ENCODE results near the gene NDUFA11.
"Not testable (repeated sequence)": the region's sequence is repeated elsewhere in the genome, so short reads cannot be mapped to it uniquely, and the experiment has no call there.

The NDUFA11 gene

DNA sequence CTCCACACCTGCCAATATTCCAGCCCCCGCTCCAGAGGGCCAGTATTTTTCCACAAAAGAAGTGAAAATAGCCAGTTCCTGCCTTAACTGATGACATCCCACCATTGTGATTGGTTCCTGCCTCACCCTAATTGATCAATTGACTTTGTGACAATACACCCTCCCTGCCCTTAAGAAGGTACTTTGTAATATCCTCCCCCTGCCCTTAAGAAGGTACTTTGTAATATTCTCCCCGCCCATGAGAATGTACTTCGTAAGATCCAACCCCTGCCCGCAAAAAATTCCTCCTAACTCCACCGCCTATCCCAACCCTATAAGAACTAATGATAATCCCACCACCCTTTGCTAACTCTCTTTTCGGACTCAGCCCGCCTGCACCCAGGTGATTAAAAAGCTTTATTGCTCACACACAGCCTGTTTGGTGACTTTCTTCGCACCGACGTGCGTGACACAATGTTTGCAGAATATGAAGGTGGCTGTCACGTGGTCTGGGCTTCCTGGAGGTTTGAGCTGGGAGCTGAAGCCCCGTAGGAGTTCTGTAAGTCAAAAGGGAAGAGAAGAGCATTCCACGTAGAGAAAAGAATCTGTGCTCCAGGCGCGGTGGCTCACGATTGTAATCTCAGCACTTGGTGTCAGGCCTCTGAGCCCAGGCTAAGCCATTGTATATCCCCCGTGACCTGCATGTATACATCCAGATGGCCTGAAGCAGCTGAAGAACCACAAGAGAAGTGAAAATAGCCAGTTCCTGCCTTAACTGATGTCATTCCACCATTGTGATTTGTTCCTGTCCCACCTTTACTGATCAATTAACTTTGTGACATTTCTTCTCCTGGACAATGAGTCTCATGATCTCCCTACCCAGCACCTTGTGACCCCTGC, 46.1 kb downstream of the NDUFA11 start:
- DNase-seq (ENCODE audit: low read depth), result no peak

DNA sequence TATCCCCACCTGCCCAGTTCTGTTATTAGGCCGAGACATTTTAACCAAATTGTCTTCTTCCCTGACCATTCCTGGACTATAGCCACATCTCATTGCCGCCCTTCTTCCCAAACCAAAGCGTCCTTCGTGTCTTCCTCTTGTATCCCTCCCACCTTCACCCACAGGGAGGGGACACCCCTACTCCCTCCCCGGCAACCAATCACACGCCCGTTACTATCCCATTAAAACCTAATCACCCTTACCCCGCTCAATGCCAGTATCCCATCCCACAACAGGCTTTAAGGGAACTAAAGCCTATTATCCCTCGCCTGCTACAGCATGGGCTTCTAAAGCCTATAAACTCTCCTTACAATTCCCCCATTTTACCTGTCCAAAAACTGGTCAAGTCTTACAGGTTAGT, 48.4 kb downstream of the NDUFA11 start:
- DNase-seq (ENCODE audit: low read depth), result not testable (repeated sequence)

GRCh38 chr19:5854121-5854520, 49.5 kb downstream of the NDUFA11 start:
- not testable (repeated sequence) for DNase-seq (ENCODE audit: low read depth)

- DNase-seq (ENCODE audit: low read depth), result no peak
These were observed 52.3 kb downstream of the NDUFA11 start, which contains the start of gene FUT3 for GRCh38 chr19:5851302-5851701. TSS of gene FUT3 (minus strand) at chr19:5851449.

- peak; percentile 67 for DNase-seq (ENCODE audit: low read depth)
These were observed 52.8 kb downstream of the NDUFA11 start for GRCh38 chr19:5850743-5851293.

GRCh38 chr19:5850189-5850588, 53.4 kb downstream of the NDUFA11 start:
- no peak for DNase-seq (ENCODE audit: low read depth)

DNA sequence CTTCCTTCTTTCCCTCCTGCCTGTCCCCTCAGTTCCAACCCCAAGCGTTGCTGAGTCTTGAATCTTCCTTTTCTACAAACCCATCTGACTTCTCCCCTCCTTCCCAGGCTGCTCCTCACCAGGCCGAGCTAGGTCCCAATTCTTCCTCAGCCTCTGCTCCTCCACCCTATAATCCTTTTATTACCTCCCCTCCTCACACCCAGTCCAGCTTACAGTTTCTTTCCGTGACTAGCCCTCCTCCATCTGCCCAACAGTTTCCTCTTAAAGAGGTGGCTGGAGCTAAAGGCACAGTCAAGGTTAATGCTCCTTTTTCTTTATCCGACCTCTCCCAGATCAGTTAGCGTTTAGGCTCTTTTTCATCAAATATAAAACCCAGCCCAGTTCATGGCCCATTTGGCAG, 55.0 kb downstream of the NDUFA11 start:
- not testable (repeated sequence) for DNase-seq (ENCODE audit: low read depth)

DNA sequence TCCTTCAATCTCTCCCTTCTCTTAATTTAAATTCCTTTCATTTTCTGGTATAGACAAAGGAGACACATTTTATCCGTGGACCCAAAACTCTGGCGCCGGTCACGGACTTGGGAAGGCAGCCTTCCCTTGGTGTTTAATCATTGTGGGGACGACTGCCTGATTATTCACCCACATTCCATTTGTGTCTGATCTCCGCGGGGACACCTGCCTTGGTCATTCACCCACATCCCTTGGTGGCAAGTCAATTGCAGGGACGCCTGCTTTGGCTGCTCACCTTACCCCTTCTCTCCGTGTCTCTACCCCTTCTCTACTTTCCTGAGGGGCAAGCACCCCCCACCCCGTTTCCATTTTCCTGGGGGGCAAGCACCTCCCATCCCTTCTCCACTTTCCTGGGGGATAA, 55.7 kb downstream of the NDUFA11 start:
- DNase-seq (ENCODE audit: low read depth), result not testable (repeated sequence)
